Glutamatergic neuron (in vitro differentiated cells): ENCODE results near the gene GNG7. TPM values are rescaled to one million over a fixed set of nuclear protein-coding genes. Genes with fewer than 3 reads are reported as not detected.
"Not testable (repeated sequence)": the region's sequence is repeated elsewhere in the genome, so short reads cannot be mapped to it uniquely, and the experiment has no call there.

Experiments
- DNase-seq: peaks from one replicate; pipeline ENCODE4 v3.0.0; 2022
- H3K27ac Mint-ChIP-seq: one replicate; pipeline ENCODE4 v1.8.0; 2020; ENCODE audit warnings: mild to moderate bottlenecking, mixed read lengths, inconsistent platforms; ENCODE audit not compliant: unreplicated experiment
- H3K27me3 Mint-ChIP-seq: one replicate; pipeline ENCODE4 v1.8.0; 2020; ENCODE audit warnings: mild to moderate bottlenecking, moderate library complexity, mixed read lengths, inconsistent platforms; ENCODE audit not compliant: unreplicated experiment
- H3K36me3 Mint-ChIP-seq: one replicate; pipeline ENCODE4 v1.8.0; 2020; ENCODE audit warnings: mild to moderate bottlenecking, mixed read lengths, inconsistent platforms; ENCODE audit not compliant: unreplicated experiment
- H3K4me1 Mint-ChIP-seq: one replicate; pipeline ENCODE4 v1.8.0; 2020; ENCODE audit warnings: mild to moderate bottlenecking, low read depth, mixed read lengths, inconsistent platforms; ENCODE audit not compliant: unreplicated experiment
- H3K4me3 Mint-ChIP-seq: one replicate; pipeline ENCODE4 v1.8.0; 2020; ENCODE audit warnings: mild to moderate bottlenecking, mixed read lengths, inconsistent platforms; ENCODE audit not compliant: unreplicated experiment
- H3K9me3 Mint-ChIP-seq: one replicate; pipeline ENCODE4 v1.8.0; 2020; ENCODE audit warnings: mild to moderate bottlenecking, moderate library complexity, mixed read lengths, inconsistent platforms; ENCODE audit not compliant: unreplicated experiment
- CTCF ChIP-seq: fragments of 200-600 bp; sonication (generic); IDR thresholded peaks from one replicate; pipeline ENCODE4 v1.5.0; 2021; ENCODE audit not compliant: partially characterized antibody, unreplicated experiment
- total RNA-seq: library from RNA; stranded (reverse); fragmentation: NEBNext Ultra II Directional; extraction: Animal tissue kit (Norgen Biotek cat#: 25700); gene quantifications from one replicate; pipeline ENCODE4 v1.2.1, GENCODE V29; 2021; ENCODE audit not compliant: unreplicated experiment

Gene GNG7
- total RNA-seq, 1 donor from 2014 or later: 8.0 TPM

DNA sequence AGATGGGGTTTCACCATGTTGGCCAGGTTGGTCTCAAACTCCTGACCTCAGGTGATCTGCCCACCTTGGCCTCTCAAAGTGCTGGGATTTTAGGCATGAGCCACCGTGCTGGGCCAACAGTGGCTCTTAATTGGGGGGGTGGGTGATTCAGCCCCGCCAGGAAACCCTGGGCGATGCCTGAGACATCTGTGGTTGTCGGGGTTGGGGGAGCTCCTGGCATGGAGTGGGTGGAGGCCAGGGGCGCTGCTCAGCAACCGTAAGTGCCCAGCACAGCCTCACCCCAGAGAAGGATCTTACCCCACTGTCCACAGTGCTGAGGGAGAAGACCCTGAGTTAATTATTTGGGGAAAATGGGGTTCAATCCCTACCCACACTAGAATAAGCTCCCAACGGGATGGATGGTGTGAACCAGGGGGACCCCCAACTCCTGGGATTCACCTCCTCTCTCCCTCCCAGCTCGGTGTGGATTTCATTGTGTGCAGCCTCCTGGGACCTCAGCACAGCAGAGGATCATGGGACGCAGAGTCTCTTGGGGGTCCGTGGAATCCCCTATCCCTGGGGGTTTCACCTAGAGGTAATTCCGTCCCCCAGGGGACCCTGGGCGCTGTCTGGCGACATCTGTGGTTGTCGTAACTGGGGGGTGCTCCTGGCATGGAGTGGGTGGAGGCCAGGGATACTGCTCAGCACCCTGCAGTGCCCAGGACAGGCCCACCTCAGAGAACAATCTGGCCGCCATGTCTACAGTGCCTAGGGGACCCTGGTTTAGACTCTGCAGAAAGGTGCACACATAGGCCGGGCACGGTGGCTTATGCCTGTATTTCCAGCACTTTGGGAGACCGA, 157.7 kb downstream of the GNG7 start:
- H3K27ac Mint-ChIP-seq: no peak overlapping the region
- no peak for TF ChIP-seq CTCF
- H3K9me3 Mint-ChIP-seq: peaks cover 1% of the 10 kb centered on the region
- no peak overlapping the region for H3K4me3 Mint-ChIP-seq
- H3K4me1 Mint-ChIP-seq: peaks cover 8% of the 10 kb centered on the region
- H3K27me3 Mint-ChIP-seq: peaks cover 4% of the 10 kb centered on the region
- DNase-seq: no peak
- H3K36me3 Mint-ChIP-seq: no peaks in the 10 kb centered on the region

DNA sequence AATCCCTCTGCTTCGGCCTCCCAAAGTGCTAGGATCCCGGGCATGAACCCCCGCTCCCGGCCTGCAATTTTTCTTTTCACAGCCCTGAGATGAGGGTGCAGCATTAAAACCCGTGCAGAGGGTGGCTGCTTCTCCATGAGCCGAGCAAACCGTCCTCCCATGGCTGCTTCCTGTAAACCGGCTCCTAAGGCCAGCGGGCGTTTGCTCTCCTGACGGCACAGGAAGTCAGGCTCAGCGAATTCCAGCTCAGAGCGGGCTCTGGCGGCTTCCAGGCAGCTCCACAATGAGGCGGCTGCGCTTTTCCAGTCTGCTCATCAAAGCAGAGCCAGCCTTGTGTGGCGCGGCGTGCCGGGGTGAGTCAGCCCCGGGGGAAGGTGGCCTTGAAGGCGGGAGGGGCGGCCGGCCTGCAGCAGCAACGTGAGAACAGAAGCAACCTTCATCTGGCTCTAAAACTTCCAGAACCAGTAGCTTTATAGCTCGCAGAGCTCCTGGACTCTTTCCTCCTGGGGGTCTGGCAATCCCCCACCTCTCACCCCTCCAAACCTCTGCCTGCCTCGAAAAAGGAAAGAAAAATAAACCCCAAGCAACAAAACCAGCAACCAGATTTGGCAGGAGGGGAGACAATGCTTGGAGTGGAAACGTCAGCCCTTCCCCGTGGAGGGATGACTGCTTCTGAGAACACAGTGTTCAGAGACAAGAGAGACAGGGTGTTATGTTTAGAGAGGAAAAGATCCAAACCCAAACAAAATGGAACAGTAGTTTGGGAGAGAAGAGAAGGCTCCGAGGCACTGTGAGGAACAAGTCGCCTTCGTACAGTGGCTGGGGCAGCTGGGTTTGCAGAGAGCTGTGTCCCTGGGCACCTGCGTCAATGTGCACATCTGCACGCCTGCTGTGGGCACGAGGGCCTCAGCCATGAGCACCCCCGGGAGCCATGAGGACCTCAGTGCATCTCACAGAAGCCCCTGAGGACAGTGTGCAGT, 158.7 kb downstream of the GNG7 start:
- peaks cover 4% of the 10 kb centered on the region for H3K27me3 Mint-ChIP-seq
- peaks cover 8% of the 10 kb centered on the region for H3K4me1 Mint-ChIP-seq
- H3K36me3 Mint-ChIP-seq: no peaks in the 10 kb centered on the region
- no peak for TF ChIP-seq CTCF
- peak overlapping the region; percentile 75 for H3K27ac Mint-ChIP-seq
- DNase-seq: peak; percentile 86
- H3K4me3 Mint-ChIP-seq: peak overlapping the region; percentile 65
- peaks cover 1% of the 10 kb centered on the region for H3K9me3 Mint-ChIP-seq

- not testable (repeated sequence) for H3K27ac Mint-ChIP-seq, DNase-seq, H3K27me3 Mint-ChIP-seq, H3K36me3 Mint-ChIP-seq, H3K4me1 Mint-ChIP-seq, H3K9me3 Mint-ChIP-seq
- H3K4me3 Mint-ChIP-seq: peak overlapping the region; percentile 65
Observed at GRCh38 chr19:2543072-2543462, 159.4 kb downstream of the GNG7 start.

DNA sequence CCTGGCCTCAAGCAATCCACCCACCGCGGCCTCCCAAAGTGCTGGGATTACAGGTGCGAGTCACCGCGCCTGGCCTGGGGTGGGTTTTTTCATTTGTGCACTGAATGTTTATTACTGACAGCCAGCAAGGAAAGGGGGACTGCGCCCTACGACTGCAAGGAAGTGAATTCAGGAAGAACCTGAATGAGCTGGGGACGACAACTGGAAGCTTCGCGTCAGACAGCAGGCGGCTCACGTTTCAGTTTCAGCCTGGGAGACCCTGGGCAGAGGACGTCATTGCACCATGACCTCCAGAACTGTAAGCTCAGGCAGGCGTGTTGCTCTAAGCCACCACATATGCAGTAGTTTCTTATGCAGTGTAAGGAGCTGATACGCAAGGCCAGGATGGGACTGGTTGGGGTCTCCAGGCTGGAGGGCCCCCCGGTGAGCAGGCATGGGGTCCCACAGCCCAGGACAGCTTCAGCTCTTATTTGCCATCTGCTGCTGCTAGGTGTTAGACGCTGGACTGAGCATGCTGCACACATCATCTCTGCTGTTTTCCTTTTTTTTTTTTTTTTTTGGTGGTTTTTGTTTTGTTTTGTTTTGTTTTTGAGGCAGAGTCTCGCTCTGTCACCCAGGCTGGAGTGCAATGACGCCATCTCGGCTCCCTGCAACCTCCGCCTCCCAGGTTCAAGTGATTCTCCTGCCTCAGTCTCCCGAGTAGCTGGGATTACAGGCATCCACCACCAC, 160.0 kb downstream of the GNG7 start:
- no peak for DNase-seq
- H3K27ac Mint-ChIP-seq: no peak overlapping the region
- H3K9me3 Mint-ChIP-seq: peaks cover 1% of the 10 kb centered on the region
- H3K36me3 Mint-ChIP-seq: no peaks in the 10 kb centered on the region
- no peak for TF ChIP-seq CTCF
- H3K4me3 Mint-ChIP-seq: no peak overlapping the region
- peaks cover 4% of the 10 kb centered on the region for H3K27me3 Mint-ChIP-seq
- H3K4me1 Mint-ChIP-seq: peaks cover 8% of the 10 kb centered on the region
